ENCODE results near the gene FXR1.

GRCh38 chr3:180912304-180913296 is at the start of gene FXR1:
- TF ChIP-seq FOXJ3 (CRISPR knock-in tag; IDR thresholded peaks at IDR 0.05; ENCODE audit: borderline replicate concordance), result no peak
- TF ChIP-seq CTCF (IDR thresholded peaks at IDR 0.05), result no peak
- no peak for TF ChIP-seq NFYB (CRISPR knock-in tag; conservative IDR thresholded peaks at IDR 0.05; ENCODE audit: low read depth)
- TF ChIP-seq E2F1 (CRISPR knock-in tag; IDR thresholded peaks at IDR 0.05), result no peak
- no peak for TF ChIP-seq NR2C2 (CRISPR knock-in tag; IDR thresholded peaks at IDR 0.05)
- no peak for TF ChIP-seq AFF4 (CRISPR knock-in tag; IDR thresholded peaks at IDR 0.05; ENCODE audit: borderline replicate concordance)
- no peak for TF ChIP-seq IRF2 (CRISPR knock-in tag; IDR thresholded peaks at IDR 0.05; ENCODE audit: borderline replicate concordance, low read depth)
- no peak for TF ChIP-seq ESRRA (CRISPR knock-in tag; IDR thresholded peaks at IDR 0.05; ENCODE audit: borderline replicate concordance)
- no peak for TF ChIP-seq USF2 (CRISPR knock-in tag; IDR thresholded peaks at IDR 0.05)
- TF ChIP-seq SMAD3 (CRISPR knock-in tag; IDR thresholded peaks at IDR 0.05; ENCODE audit: borderline replicate concordance), result no peak
